GM23248 (cell line): Measurements from ENCODE around the gene KCNQ2. TPM values are rescaled to one million over a fixed set of nuclear protein-coding genes. Genes with fewer than 3 reads are reported as not detected.

Experiments used
- DNase-seq: peaks from one replicate; pipeline ENCODE4 v3.0.0-alpha.2; 2015
- H2AFZ ChIP-seq: fragments of 200-600 bp; sonication (generic); 2 replicates; pipeline ENCODE4 v1.6.1; 2016; ENCODE audit warnings: antibody characterized with exemption
- H3F3A ChIP-seq: fragments of 200-600 bp; sonication (generic); 2 replicates; pipeline ENCODE4 v1.6.1; 2016; ENCODE audit warnings: mild to moderate bottlenecking, antibody characterized with exemption, mixed run types; ENCODE audit not compliant: insufficient read depth
- H3K27ac ChIP-seq: fragments of 200-600 bp; sonication (generic); 2 replicates; pipeline ENCODE4 v1.5.1; 2016; ENCODE audit warnings: mild to moderate bottlenecking
- H3K27me3 ChIP-seq: fragments of 200-600 bp; sonication (generic); replicated peaks from 2 replicates; pipeline ENCODE4 v1.6.1; 2016; ENCODE audit warnings: mild to moderate bottlenecking; ENCODE audit not compliant: insufficient read depth
- H3K36me3 ChIP-seq: fragments of 200-600 bp; sonication (generic); 2 replicates; pipeline ENCODE4 v1.6.1; 2016; ENCODE audit warnings: low read depth, mild to moderate bottlenecking
- H3K4me1 ChIP-seq: fragments of 200-600 bp; sonication (generic); 2 replicates; pipeline ENCODE4 v1.6.1; 2016; ENCODE audit warnings: mild to moderate bottlenecking; ENCODE audit not compliant: insufficient read depth
- H3K4me2 ChIP-seq: fragments of 200-600 bp; sonication (generic); one replicate; pipeline ENCODE4 v1.6.1; 2016; ENCODE audit warnings: mild to moderate bottlenecking; ENCODE audit not compliant: unreplicated experiment
- H3K4me3 ChIP-seq: fragments of 200-600 bp; sonication (generic); 2 replicates; pipeline ENCODE4 v1.5.1; 2016; ENCODE audit warnings: mild to moderate bottlenecking
- H3K79me2 ChIP-seq: fragments of 200-600 bp; sonication (generic); 2 replicates; pipeline ENCODE4 v1.6.1; 2016; ENCODE audit warnings: mild to moderate bottlenecking; ENCODE audit not compliant: insufficient read depth
- H3K9ac ChIP-seq: fragments of 200-600 bp; sonication (generic); 2 replicates; pipeline ENCODE4 v1.6.1; 2016; ENCODE audit warnings: mild to moderate bottlenecking
- H3K9me2 ChIP-seq: fragments of 200-600 bp; sonication (generic); 2 replicates; pipeline ENCODE4 v1.6.1; 2016; ENCODE audit warnings: mixed run types, mild to moderate bottlenecking, moderate library complexity; ENCODE audit not compliant: insufficient read depth
- H3K9me3 ChIP-seq: fragments of 200-600 bp; sonication (generic); one replicate; pipeline ENCODE4 v1.6.1; 2017; ENCODE audit warnings: low read depth
- H4K20me1 ChIP-seq: fragments of 200-600 bp; sonication (generic); 2 replicates; pipeline ENCODE4 v1.6.0; 2016; ENCODE audit not compliant: insufficient read depth
- EZH2 ChIP-seq: fragments of 200-600 bp; sonication (generic); IDR thresholded peaks from 2 replicates; pipeline ENCODE4 v1.6.1; 2018; ENCODE audit warnings: antibody characterized with exemption, mild to moderate bottlenecking; ENCODE audit not compliant: insufficient read depth, poor library complexity, severe bottlenecking
- EZH2phosphoT487 ChIP-seq: fragments of 200-600 bp; sonication (generic); IDR thresholded peaks from 2 replicates; pipeline ENCODE4 v1.6.1; 2018; ENCODE audit warnings: antibody characterized with exemption, moderate library complexity, mild to moderate bottlenecking, low read depth; ENCODE audit not compliant: insufficient read depth
- WGBS, 2 experiments: methylation state at CpG; one replicate each; pipeline ENCODE4 v1.1.6; 2015 to 2017; ENCODE audit warnings: low lambda C conversion rate in 2 of 2, low coverage in 1 of 2; ENCODE audit errors: missing lambda C conversion rate in 2 of 2; 5-methylcytosine and 5-hydroxymethylcytosine counted together
- in situ Hi-C: fragments of 300-500 bp; cut with MboI; formaldehyde crosslinking; loops from 2 replicates; pipeline ENCODE4 v1.15.0; 2020
- polyA plus RNA-seq: library from polyadenylated mRNA; unstranded; fragments of >200 nt; fragmentation: Nextera tagmentation; extraction: Ambion mirVana; gene quantifications from 2 replicates; pipeline ENCODE4 v1.2.1, GENCODE V29; 2016
- total RNA-seq: library from RNA; depleted of rRNA; stranded (reverse); fragments of >200 nt; shearing (Covaris generic); gene quantifications from 2 replicates; pipeline ENCODE4 v1.2.3, GENCODE V29; 2014

Gene KCNQ2
- total and polyA plus RNA-seq, 2 experiments from 2014 or later, result 0.38 TPM; not detected in 1

- Histone ChIP-seq H3K9me2 (no peaks in the 10 kb centered on the region), H3K36me3 (no peaks in the 10 kb centered on the region), H3K27me3 (no peaks in the 10 kb centered on the region; the same call in 1 of the 2 replicates), H3K79me2 (no peaks in the 10 kb centered on the region), H3K4me1 (no peaks in the 10 kb centered on the region), H3K27ac (no peak overlapping the region), H3K9me3 (no peaks in the 10 kb centered on the region), H2AFZ (no peak overlapping the region), H3K4me2 (no peak overlapping the region), H4K20me1 (no peaks in the 10 kb centered on the region), H3K4me3 (no peak overlapping the region), H3K9ac (no peak overlapping the region), H3F3A (no peaks in the 10 kb centered on the region)
- TF ChIP-seq EZH2, result no peak
- no peak for TF ChIP-seq EZH2phosphoT487
- 54 to 56% methylated on average over 20 to 21 of the region's 21 CpGs for WGBS, 2 experiments
- DNase-seq, result no peak
- in situ Hi-C loops, result no loop called here
Measured at GRCh38 chr20:63409066-63409833, 63.2 kb downstream of the KCNQ2 start.

- Histone ChIP-seq H3K9ac (no peak overlapping the region), H3K4me1 (no peaks in the 10 kb centered on the region), H2AFZ (no peak overlapping the region), H3K79me2 (no peaks in the 10 kb centered on the region), H3K27me3 (no peaks in the 10 kb centered on the region; the same call in 1 of the 2 replicates), H4K20me1 (no peaks in the 10 kb centered on the region), H3K4me3 (no peak overlapping the region), H3K4me2 (no peak overlapping the region), H3K27ac (no peak overlapping the region), H3F3A (no peaks in the 10 kb centered on the region), H3K9me3 (no peaks in the 10 kb centered on the region), H3K9me2 (no peaks in the 10 kb centered on the region), H3K36me3 (no peaks in the 10 kb centered on the region)
- no peak for DNase-seq
- in situ Hi-C loops, result no loop called here
- 54 to 63% methylated on average over 11 to 21 of the region's 21 CpGs for WGBS, 2 experiments
- TF ChIP-seq EZH2 (no peak), EZH2phosphoT487 (no peak)
Measured at GRCh38 chr20:63408684-63409046, 63.8 kb downstream of the KCNQ2 start.

GRCh38 chr20:63407928-63408683, 64.3 kb downstream of the KCNQ2 start:
- Histone ChIP-seq H3K9ac (no peak overlapping the region), H3K9me3 (no peaks in the 10 kb centered on the region), H3K27ac (no peak overlapping the region), H3K4me1 (no peaks in the 10 kb centered on the region), H3K9me2 (no peaks in the 10 kb centered on the region), H3K4me3 (no peak overlapping the region), H3K27me3 (no peaks in the 10 kb centered on the region; the same call in 1 of the 2 replicates), H3K79me2 (no peaks in the 10 kb centered on the region), H3K36me3 (no peaks in the 10 kb centered on the region), H4K20me1 (no peaks in the 10 kb centered on the region), H2AFZ (no peak overlapping the region), H3K4me2 (no peak overlapping the region), H3F3A (no peaks in the 10 kb centered on the region)
- 67 to 72% methylated on average over 18 to 25 of the region's 27 CpGs for WGBS, 2 experiments
- DNase-seq, result no peak
- TF ChIP-seq EZH2, result no peak
- no peak for TF ChIP-seq EZH2phosphoT487
- in situ Hi-C loops, result no loop called here

- H3K9ac ChIP-seq, result no peak overlapping the region
- H3K4me2 ChIP-seq, result no peak overlapping the region
- no peaks in the 10 kb centered on the region for H4K20me1 ChIP-seq
- no peak for TF ChIP-seq EZH2
- TF ChIP-seq EZH2phosphoT487, result no peak
- no peak overlapping the region for H3K27ac ChIP-seq
- 81 to 84% methylated on average over 46 to 60 of the region's 60 CpGs for WGBS, 2 experiments
- H3K36me3 ChIP-seq, result no peaks in the 10 kb centered on the region
- H3K4me1 ChIP-seq, result no peaks in the 10 kb centered on the region
- H2AFZ ChIP-seq, result no peak overlapping the region
- no peaks in the 10 kb centered on the region for H3K9me3 ChIP-seq
- no peak overlapping the region for H3K4me3 ChIP-seq
- no peaks in the 10 kb centered on the region for H3K27me3 ChIP-seq
- in situ Hi-C loops, result no loop called here
- H3K79me2 ChIP-seq, result no peaks in the 10 kb centered on the region
- H3F3A ChIP-seq, result no peaks in the 10 kb centered on the region
- DNase-seq, result no peak
- no peaks in the 10 kb centered on the region for H3K9me2 ChIP-seq
Measured at GRCh38 chr20:63406617-63407245, 65.7 kb downstream of the KCNQ2 start.
